ENCODE data around the gene SH3BP5L. TPM values are rescaled to one million over a fixed set of nuclear protein-coding genes. Genes with fewer than 3 reads are reported as not detected.

SH3BP5L gene
- total and polyA plus RNA-seq, 4 donors = 16.4 to 25.5 (median 17.5) TPM

- no peak overlapping the region for H3K27ac ChIP-seq (ENCODE audit: low read depth in 1 of 2, low read length in 1 of 2)
- H3K9me3 ChIP-seq (ENCODE audit: control insufficient read depth in 4 of 4, insufficient read depth in 3 of 4, low read length in 3 of 4) = no peaks in the 10 kb centered on the region
- WGBS, 2 donors = 92 to 94% methylated on average over 10 of the region's 10 CpGs
- H3K9ac ChIP-seq (ENCODE audit: insufficient read depth in 1 of 2, low read length in 2 of 2) = no peak overlapping the region
- H3K36me3 ChIP-seq (ENCODE audit: control insufficient read depth in 4 of 4, insufficient read depth in 4 of 4, low read length in 4 of 4) = peaks cover 15 to 58% (median 39%) of the 10 kb centered on the region in 4 donors
- H3K27me3 ChIP-seq (ENCODE audit: control insufficient read depth in 3 of 3, insufficient read depth in 3 of 3, low read length in 2 of 3) = no peaks in the 10 kb centered on the region
- no peak overlapping the region for H3K4me3 ChIP-seq
- DNase-seq (no peak), ATAC-seq (ENCODE audit: insufficient read depth, low FRiP score) (no peak)
- no peak for TF ChIP-seq CTCF (IDR thresholded peaks at IDR 0.05; ENCODE audit: control extremely low read depth, extremely low read depth)
- peaks cover 0 to 18% (median 0%) of the 10 kb centered on the region in 5 donors for H3K4me1 ChIP-seq (ENCODE audit: control insufficient read depth in 5 of 5, insufficient read depth in 5 of 5, low read length in 5 of 5)
These were observed 10.2 kb downstream of the SH3BP5L start for GRCh38 chr1:248815407-248816034.

GRCh38 chr1:248814351-248814750, 11.4 kb downstream of the SH3BP5L start:
- Histone ChIP-seq H3K4me1 (ENCODE audit: control insufficient read depth in 5 of 5, insufficient read depth in 5 of 5, low read length in 5 of 5) (peaks cover 0 to 22% (median 0%) of the 10 kb centered on the region in 5 donors), H3K27ac (ENCODE audit: low read depth in 1 of 2, low read length in 1 of 2) (no peak overlapping the region), H3K36me3 (ENCODE audit: control insufficient read depth in 4 of 4, insufficient read depth in 4 of 4, low read length in 4 of 4) (peaks cover 15 to 54% (median 39%) of the 10 kb centered on the region in 4 donors), H3K27me3 (ENCODE audit: control insufficient read depth in 3 of 3, insufficient read depth in 3 of 3, low read length in 2 of 3) (no peaks in the 10 kb centered on the region), H3K9me3 (ENCODE audit: control insufficient read depth in 4 of 4, insufficient read depth in 3 of 4, low read length in 3 of 4) (no peaks in the 10 kb centered on the region), H3K4me3 (no peak overlapping the region), H3K9ac (ENCODE audit: insufficient read depth in 1 of 2, low read length in 2 of 2) (no peak overlapping the region)
- 90 to 94% methylated on average over 16 of the region's 16 CpGs for WGBS, 2 donors
- DNase-seq = no peak
- no peak for ATAC-seq (ENCODE audit: insufficient read depth, low FRiP score)
- no peak for TF ChIP-seq CTCF (IDR thresholded peaks at IDR 0.05; ENCODE audit: control extremely low read depth, extremely low read depth)

- Histone ChIP-seq H3K9me3 (ENCODE audit: control insufficient read depth in 4 of 4, insufficient read depth in 3 of 4, low read length in 3 of 4) (no peaks in the 10 kb centered on the region), H3K27ac (ENCODE audit: low read depth in 1 of 2, low read length in 1 of 2) (no peak overlapping the region), H3K36me3 (ENCODE audit: control insufficient read depth in 4 of 4, insufficient read depth in 4 of 4, low read length in 4 of 4) (peaks cover 15 to 54% (median 37%) of the 10 kb centered on the region in 4 donors), H3K9ac (ENCODE audit: insufficient read depth in 1 of 2, low read length in 2 of 2) (no peak overlapping the region), H3K4me3 (no peak overlapping the region), H3K27me3 (ENCODE audit: control insufficient read depth in 3 of 3, insufficient read depth in 3 of 3, low read length in 2 of 3) (no peaks in the 10 kb centered on the region), H3K4me1 (ENCODE audit: control insufficient read depth in 5 of 5, insufficient read depth in 5 of 5, low read length in 5 of 5) (peaks cover 0 to 18% (median 0%) of the 10 kb centered on the region in 5 donors)
- DNase-seq = no peak
- no peak for ATAC-seq (ENCODE audit: insufficient read depth, low FRiP score)
- no peak for TF ChIP-seq CTCF (IDR thresholded peaks at IDR 0.05; ENCODE audit: control extremely low read depth, extremely low read depth)
- WGBS, 2 donors = 96 to 97% methylated on average over 8 of the region's 8 CpGs
These were observed 12.2 kb downstream of the SH3BP5L start for GRCh38 chr1:248813546-248813945.

All from lung (tissue), 12 donors.